Measurements from ENCODE around the gene GNG12. TPM values are rescaled to one million over a fixed set of nuclear protein-coding genes. Genes with fewer than 3 reads are reported as not detected.

The GNG12 gene
- total and polyA plus RNA-seq, 9 of the 15 experiments (the other 6 are each of a cell fraction or from before 2014, with no cell fraction given), result 2.6 to 6.0 (median 4.1) TPM

GRCh38 chr1:67685067-67685557 lies 148.2 kb downstream of the GNG12 start, which contains the start of gene GADD45A (continued):
- peak; percentile 86 for TF ChIP-seq PRPF4 (IDR thresholded peaks at IDR 0.05; ENCODE audit: insufficient read depth, low read depth, low read length, poor library complexity, severe bottlenecking)
- TF ChIP-seq, protein P1, sequence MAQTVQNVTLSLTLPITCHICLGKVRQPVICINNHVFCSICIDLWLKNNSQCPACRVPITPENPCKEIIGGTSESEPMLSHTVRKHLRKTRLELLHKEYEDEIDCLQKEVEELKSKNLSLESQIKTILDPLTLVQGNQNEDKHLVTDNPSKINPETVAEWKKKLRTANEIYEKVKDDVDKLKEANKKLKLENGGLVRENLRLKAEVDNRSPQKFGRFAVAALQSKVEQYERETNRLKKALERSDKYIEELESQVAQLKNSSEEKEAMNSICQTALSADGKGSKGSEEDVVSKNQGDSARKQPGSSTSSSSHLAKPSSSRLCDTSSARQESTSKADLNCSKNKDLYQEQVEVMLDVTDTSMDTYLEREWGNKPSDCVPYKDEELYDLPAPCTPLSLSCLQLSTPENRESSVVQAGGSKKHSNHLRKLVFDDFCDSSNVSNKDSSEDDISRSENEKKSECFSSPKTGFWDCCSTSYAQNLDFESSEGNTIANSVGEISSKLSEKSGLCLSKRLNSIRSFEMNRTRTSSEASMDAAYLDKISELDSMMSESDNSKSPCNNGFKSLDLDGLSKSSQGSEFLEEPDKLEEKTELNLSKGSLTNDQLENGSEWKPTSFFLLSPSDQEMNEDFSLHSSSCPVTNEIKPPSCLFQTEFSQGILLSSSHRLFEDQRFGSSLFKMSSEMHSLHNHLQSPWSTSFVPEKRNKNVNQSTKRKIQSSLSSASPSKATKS (CRISPR knock-in tag; IDR thresholded peaks at IDR 0.05), result no peak
- no peak for TF ChIP-seq CLOCK (CRISPR knock-in tag; IDR thresholded peaks at IDR 0.05; ENCODE audit: borderline replicate concordance)
- no peak for TF ChIP-seq ATF1 (CRISPR knock-in tag; IDR thresholded peaks at IDR 0.05)
- TF ChIP-seq ATF1 (tag; IDR thresholded peaks at IDR 0.05), result peak; percentile 20; the same call in 1 of the 2 replicates
- no peak for TF ChIP-seq SP2 (IDR thresholded peaks at IDR 0.05; ENCODE audit: extremely low read depth, low read depth, low read length, poor library complexity, severe bottlenecking)
- TF ChIP-seq YY1 (IDR thresholded peaks at IDR 0.05; ENCODE audit: borderline replicate concordance in 1 of 3, control insufficient read depth in 1 of 3, extremely low read depth in 1 of 3, insufficient read depth in 3 of 3, insufficient read length in 1 of 3, insufficient replicate concordance in 2 of 3, low read depth in 1 of 3, low read length in 2 of 3), result peak in 2 of 3 experiments; percentile 71 to 78
- TF ChIP-seq ZNF780A (CRISPR knock-in tag; IDR thresholded peaks at IDR 0.05), result no peak
- TF ChIP-seq SMAD1 (IDR thresholded peaks at IDR 0.05; ENCODE audit: low read depth, low read length, partially characterized antibody), result peak; percentile 96
- TF ChIP-seq, protein P2, sequence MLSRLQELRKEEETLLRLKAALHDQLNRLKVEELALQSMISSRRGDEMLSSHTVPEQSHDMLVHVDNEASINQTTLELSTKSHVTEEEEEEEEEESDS (CRISPR knock-in tag; IDR thresholded peaks at IDR 0.05), result no peak
- no peak for TF ChIP-seq CHD4 (IDR thresholded peaks at IDR 0.05; ENCODE audit: insufficient read depth, insufficient replicate concordance, low read depth, low read length, poor library complexity, severe bottlenecking)
- TF ChIP-seq, protein P3, sequence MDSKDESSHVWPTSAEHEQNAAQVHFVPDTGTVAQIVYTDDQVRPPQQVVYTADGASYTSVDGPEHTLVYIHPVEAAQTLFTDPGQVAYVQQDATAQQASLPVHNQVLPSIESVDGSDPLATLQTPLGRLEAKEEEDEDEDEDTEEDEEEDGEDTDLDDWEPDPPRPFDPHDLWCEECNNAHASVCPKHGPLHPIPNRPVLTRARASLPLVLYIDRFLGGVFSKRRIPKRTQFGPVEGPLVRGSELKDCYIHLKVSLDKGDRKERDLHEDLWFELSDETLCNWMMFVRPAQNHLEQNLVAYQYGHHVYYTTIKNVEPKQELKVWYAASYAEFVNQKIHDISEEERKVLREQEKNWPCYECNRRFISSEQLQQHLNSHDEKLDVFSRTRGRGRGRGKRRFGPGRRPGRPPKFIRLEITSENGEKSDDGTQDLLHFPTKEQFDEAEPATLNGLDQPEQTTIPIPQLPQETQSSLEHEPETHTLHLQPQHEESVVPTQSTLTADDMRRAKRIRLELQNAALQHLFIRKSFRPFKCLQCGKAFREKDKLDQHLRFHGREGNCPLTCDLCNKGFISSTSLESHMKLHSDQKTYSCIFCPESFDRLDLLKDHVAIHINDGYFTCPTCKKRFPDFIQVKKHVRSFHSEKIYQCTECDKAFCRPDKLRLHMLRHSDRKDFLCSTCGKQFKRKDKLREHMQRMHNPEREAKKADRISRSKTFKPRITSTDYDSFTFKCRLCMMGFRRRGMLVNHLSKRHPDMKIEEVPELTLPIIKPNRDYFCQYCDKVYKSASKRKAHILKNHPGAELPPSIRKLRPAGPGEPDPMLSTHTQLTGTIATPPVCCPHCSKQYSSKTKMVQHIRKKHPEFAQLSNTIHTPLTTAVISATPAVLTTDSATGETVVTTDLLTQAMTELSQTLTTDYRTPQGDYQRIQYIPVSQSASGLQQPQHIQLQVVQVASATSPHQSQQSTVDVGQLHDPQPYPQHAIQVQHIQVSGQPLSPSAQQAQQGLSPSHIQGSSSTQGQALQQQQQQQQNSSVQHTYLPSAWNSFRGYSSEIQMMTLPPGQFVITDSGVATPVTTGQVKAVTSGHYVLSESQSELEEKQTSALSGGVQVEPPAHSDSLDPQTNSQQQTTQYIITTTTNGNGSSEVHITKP (IDR thresholded peaks at IDR 0.05; ENCODE audit: partially characterized antibody), result no peak
- no peak for TF ChIP-seq ZNF507 (tag; conservative IDR thresholded peaks at IDR 0.05)
- no peak for TF ChIP-seq ETV1 (tag; conservative IDR thresholded peaks at IDR 0.05; ENCODE audit: low read depth)
- no peak for TF ChIP-seq ZNF277 (CRISPR knock-in tag; IDR thresholded peaks at IDR 0.05; ENCODE audit: borderline replicate concordance)

Data from K562 (cell line).